ENCODE data around the gene USP32.
"Not testable (repeated sequence)": the region's sequence is repeated elsewhere in the genome, so short reads cannot be mapped to it uniquely, and the experiment has no call there.

USP32 gene

DNA sequence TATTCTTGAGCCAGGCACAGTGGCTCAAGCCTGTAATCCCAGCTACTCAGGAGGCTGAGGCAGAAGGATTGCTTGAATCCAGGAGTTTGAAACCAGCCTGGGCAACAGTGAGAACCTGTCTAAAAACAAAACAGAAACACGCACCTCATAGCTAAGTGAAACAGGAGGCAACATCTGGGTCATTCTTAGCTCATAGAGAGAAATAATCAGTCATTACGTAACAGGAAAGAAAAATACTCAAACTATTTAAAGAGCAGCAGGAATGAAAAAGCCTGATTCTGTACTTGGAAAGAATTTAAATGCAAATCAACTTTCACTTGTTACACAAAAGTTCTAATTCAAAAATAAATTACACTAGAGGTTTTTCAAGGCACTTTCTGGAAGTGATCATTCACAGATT is 47.6 kb upstream of the USP32 start (continued):
- no peak for TF ChIP-seq ZNF565 (CRISPR knock-in tag; conservative IDR thresholded peaks at IDR 0.05; ENCODE audit: low read depth)
- no peak for TF ChIP-seq ZC3H10 (CRISPR knock-in tag; IDR thresholded peaks at IDR 0.05)
- TF ChIP-seq ESRRG (CRISPR knock-in tag; IDR thresholded peaks at IDR 0.05) = no peak
- TF ChIP-seq GLIS3 (CRISPR knock-in tag; IDR thresholded peaks at IDR 0.05) = no peak
- TF ChIP-seq SNAI2 (CRISPR knock-in tag; IDR thresholded peaks at IDR 0.05) = no peak

GRCh38 chr17:60436676-60437075 is 44.7 kb upstream of the USP32 start:
- TF ChIP-seq ESRRG (CRISPR knock-in tag; IDR thresholded peaks at IDR 0.05) = no peak
- TF ChIP-seq GLIS3 (CRISPR knock-in tag; IDR thresholded peaks at IDR 0.05) = no peak
- TF ChIP-seq TOX (CRISPR knock-in tag; IDR thresholded peaks at IDR 0.05; ENCODE audit: borderline replicate concordance) = no peak
- TF ChIP-seq ZFP30 (CRISPR knock-in tag; IDR thresholded peaks at IDR 0.05) = no peak
- no peak for TF ChIP-seq SNAI2 (CRISPR knock-in tag; IDR thresholded peaks at IDR 0.05)
- TF ChIP-seq RARB (CRISPR knock-in tag; IDR thresholded peaks at IDR 0.05) = no peak
- no peak for TF ChIP-seq ZC3H10 (CRISPR knock-in tag; IDR thresholded peaks at IDR 0.05)
- no peak for TF ChIP-seq ARNTL (CRISPR knock-in tag; IDR thresholded peaks at IDR 0.05; ENCODE audit: borderline replicate concordance, low read depth)
- TF ChIP-seq ISL1 (CRISPR knock-in tag; IDR thresholded peaks at IDR 0.05) = no peak
- ATAC-seq = no peak

DNA sequence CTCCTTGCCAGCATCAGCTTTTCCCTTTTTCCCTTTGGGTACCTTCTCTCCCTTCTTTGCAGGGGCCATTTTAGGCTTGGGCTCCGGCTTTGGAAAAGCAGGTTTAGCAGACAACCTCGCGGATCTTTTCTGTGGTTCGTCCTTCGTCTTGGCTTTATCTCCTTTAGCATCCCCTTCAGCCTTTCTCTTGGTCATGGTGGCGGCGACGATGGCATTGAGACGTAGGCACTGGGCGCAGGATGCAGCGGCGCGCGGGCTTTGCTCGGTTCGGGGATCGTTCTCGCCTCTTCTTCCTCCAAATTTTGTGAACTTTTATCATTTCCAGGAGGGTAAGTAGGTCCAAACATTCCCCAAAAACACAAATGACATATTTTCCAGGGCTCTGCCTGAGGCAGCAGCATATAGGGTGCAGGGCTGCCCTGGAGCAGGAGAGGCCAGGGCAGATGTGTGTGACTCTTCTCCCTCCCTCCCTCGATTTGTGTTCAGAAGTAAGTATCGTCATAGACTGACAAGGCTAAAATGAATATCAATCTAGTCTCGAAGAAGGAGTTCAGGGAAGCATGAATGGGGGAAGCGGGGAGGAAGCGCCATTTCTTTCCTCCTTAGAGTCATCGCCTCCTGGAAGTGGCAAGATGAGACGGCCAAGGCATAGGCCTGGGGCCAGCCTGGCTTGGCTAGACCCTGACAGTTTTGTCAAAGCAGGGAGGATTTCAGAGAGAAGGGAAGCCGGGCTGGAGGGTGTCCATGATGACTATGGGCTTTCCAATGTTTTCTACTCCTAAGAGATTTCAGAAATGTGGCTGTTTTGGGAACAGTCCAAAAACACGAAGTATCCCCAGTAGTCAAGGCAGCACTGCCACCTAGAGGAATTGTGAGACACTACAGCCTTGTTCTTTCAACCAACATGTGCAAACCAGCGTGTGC is 43.6 kb upstream of the USP32 start:
- ATAC-seq = peak; percentile 81
- TF ChIP-seq, protein P1, sequence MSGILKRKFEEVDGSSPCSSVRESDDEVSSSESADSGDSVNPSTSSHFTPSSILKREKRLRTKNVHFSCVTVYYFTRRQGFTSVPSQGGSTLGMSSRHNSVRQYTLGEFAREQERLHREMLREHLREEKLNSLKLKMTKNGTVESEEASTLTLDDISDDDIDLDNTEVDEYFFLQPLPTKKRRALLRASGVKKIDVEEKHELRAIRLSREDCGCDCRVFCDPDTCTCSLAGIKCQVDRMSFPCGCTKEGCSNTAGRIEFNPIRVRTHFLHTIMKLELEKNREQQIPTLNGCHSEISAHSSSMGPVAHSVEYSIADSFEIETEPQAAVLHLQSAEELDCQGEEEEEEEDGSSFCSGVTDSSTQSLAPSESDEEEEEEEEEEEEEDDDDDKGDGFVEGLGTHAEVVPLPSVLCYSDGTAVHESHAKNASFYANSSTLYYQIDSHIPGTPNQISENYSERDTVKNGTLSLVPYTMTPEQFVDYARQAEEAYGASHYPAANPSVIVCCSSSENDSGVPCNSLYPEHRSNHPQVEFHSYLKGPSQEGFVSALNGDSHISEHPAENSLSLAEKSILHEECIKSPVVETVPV (CRISPR knock-in tag; IDR thresholded peaks at IDR 0.05) = no peak
- no peak for TF ChIP-seq SNAI2 (CRISPR knock-in tag; IDR thresholded peaks at IDR 0.05)
- TF ChIP-seq PPARA (CRISPR knock-in tag; IDR thresholded peaks at IDR 0.05; ENCODE audit: borderline replicate concordance) = no peak
- TF ChIP-seq ZFP3 (CRISPR knock-in tag; IDR thresholded peaks at IDR 0.05) = no peak; the same call in 1 of the 2 replicates

- not testable (repeated sequence) for ATAC-seq
Measured at GRCh38 chr17:60433021-60433997, 41.4 kb upstream of the USP32 start.

DNA sequence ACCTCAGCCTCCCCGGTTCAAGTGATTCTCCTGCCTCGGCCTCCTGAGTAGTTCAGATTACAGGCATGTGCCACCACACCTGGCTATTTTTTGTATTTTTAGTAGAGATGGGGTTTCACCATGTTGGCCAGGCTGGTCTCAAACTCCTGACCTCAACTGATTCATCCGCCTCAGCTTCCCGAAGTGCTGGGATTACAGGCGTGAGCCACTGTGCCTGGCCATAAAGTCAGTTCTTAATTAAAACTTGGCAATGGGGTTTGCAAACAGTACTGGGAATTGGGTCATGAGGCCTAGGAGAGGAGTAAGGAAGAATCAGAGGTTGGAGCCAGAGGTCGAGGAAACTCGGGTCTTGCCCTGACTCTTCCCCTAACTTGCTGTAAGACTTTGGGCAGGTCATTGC is 38.6 kb upstream of the USP32 start:
- ATAC-seq = not testable (repeated sequence)

DNA sequence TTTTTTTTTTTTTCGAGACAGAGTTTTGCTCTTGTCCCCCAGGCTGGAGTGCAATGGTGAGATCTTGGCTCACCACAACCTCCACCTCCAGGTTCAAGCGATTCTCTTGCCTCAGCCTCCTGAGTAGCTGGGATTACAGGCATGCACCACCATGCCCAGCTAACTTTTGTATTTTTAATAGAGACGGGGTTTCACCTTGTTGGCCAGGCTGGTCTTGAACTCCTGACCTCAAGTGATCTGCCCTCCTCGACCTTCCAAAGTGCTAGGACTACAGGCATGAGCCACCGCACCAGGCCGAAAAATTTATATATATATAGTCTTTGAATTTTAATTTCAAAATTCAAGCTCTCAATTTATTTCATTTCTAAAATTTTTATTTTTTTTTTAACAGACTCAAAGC is 36.6 kb upstream of the USP32 start:
- not testable (repeated sequence) for ATAC-seq

DNA sequence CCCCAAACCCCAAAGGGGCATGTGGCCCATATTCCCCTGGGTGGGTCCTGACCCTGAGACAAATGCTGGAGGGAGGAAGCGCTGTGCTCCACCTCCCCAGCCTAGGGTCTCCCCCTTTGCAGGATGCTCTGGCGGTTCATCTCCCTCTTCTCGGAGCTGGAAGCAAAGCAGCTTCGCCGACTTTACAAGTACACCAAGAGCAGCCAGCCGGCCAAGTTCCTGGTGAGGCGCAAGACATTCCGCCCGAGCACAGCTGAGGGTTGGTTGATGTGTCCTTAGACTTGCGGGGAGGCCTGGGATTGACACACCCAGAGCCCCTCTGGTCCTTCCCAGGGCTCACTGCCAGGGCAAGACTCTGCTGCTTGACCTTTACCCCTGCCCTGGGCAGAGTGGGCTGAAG is 34.7 kb upstream of the USP32 start:
- TF ChIP-seq ARNTL (CRISPR knock-in tag; IDR thresholded peaks at IDR 0.05; ENCODE audit: borderline replicate concordance, low read depth) (no peak), OSR1 (CRISPR knock-in tag; IDR thresholded peaks at IDR 0.05) (no peak), SNAI2 (CRISPR knock-in tag; IDR thresholded peaks at IDR 0.05) (no peak), POU6F1 (CRISPR knock-in tag; IDR thresholded peaks at IDR 0.05; ENCODE audit: borderline replicate concordance, low read depth) (no peak), TCF4 (CRISPR knock-in tag; IDR thresholded peaks at IDR 0.05; ENCODE audit: borderline replicate concordance) (no peak), ZC3H10 (CRISPR knock-in tag; IDR thresholded peaks at IDR 0.05) (no peak), ZFP3 (CRISPR knock-in tag; IDR thresholded peaks at IDR 0.05) (no peak), GLIS3 (CRISPR knock-in tag; IDR thresholded peaks at IDR 0.05) (no peak)
- no peak for ATAC-seq
